HepG2 (cell line): ENCODE data around the gene ZNF547. TPM values are rescaled to one million over a fixed set of nuclear protein-coding genes. Genes with fewer than 3 reads are reported as not detected.

Experiments
- ARID2 ChIP-seq: sonication (generic); formaldehyde crosslinking; IDR thresholded peaks from 2 replicates; pipeline ENCODE4 v1.8.1; 2022; ENCODE audit warnings: mild to moderate bottlenecking, missing genetic modification reagents, borderline replicate concordance
- EED ChIP-seq: sonication (generic); formaldehyde crosslinking; IDR thresholded peaks from 2 replicates; pipeline ENCODE4 v1.5.0; 2020; ENCODE audit warnings: mild to moderate bottlenecking, missing genetic modification reagents
- EP300 ChIP-seq, 3 experiments: sonication (generic) in 1 of 3; formaldehyde crosslinking in 1 of 3; IDR thresholded peaks; 2 replicates each; pipeline versions ENCODE4 v1.5.1 to v1.6.1; 2011 to 2020; ENCODE audit warnings: low read depth in 2 of 3, low read length in 2 of 3, borderline replicate concordance in 1 of 3, improper control_type of control experiment in 1 of 3, mild to moderate bottlenecking in 1 of 3, missing genetic modification reagents in 1 of 3, moderate library complexity in 1 of 3
- MAFF ChIP-seq: IDR thresholded peaks from 2 replicates; pipeline ENCODE4 v1.6.1; 2011; ENCODE audit warnings: low read depth, low read length, improper control_type of control experiment
- MED8 ChIP-seq: sonication (generic); formaldehyde crosslinking; IDR thresholded peaks from 2 replicates; pipeline ENCODE4 v1.8.1; 2023; ENCODE audit warnings: mild to moderate bottlenecking, missing genetic modification reagents; ENCODE audit not compliant: insufficient replicate concordance
- MIXL1 ChIP-seq: IDR thresholded peaks from 2 replicates; pipeline ENCODE4 v1.6.1; 2016
- MTERF4 ChIP-seq: sonication (generic); formaldehyde crosslinking; IDR thresholded peaks from 2 replicates; pipeline ENCODE4 v1.8.0; 2023; ENCODE audit warnings: mild to moderate bottlenecking, missing genetic modification reagents
- MXD4 ChIP-seq: IDR thresholded peaks from 2 replicates; pipeline ENCODE4 v1.6.1; 2016; ENCODE audit warnings: mild to moderate bottlenecking, missing biosample characterization, missing genetic modification reagents
- NR3C1 ChIP-seq: sonication (generic); formaldehyde crosslinking; IDR thresholded peaks from 2 replicates; pipeline ENCODE4 v1.4.0; 2020; ENCODE audit warnings: missing genetic modification reagents
- PAF1 ChIP-seq: IDR thresholded peaks from 2 replicates; pipeline ENCODE4 v1.6.1; 2016; ENCODE audit warnings: missing genetic modification reagents, missing compliant biosample characterization
- POLR2A ChIP-seq, 2 experiments: IDR thresholded peaks; 2 replicates each; pipeline ENCODE4 v1.6.1; 2011; ENCODE audit warnings: low read depth in 2 of 2, low read length in 2 of 2, mild to moderate bottlenecking in 1 of 2, moderate library complexity in 1 of 2; ENCODE audit not compliant: insufficient read depth in 1 of 2
- PPARG ChIP-seq: conservative IDR thresholded peaks from 2 replicates; pipeline ENCODE4 v1.6.1; 2016; ENCODE audit warnings: missing biosample characterization, missing genetic modification reagents
- SCMH1 ChIP-seq: sonication (generic); formaldehyde crosslinking; IDR thresholded peaks from 2 replicates; pipeline ENCODE4 v1.9.0; 2021; ENCODE audit warnings: missing genetic modification reagents, mild to moderate bottlenecking, borderline replicate concordance
- SMC3 ChIP-seq: IDR thresholded peaks from 2 replicates; pipeline ENCODE4 v1.6.1; 2011; ENCODE audit warnings: low read length, improper control_type of control experiment
- SMYD3 ChIP-seq: sonication (generic); formaldehyde crosslinking; IDR thresholded peaks from 2 replicates; pipeline ENCODE4 v1.8.1; 2023; ENCODE audit warnings: mild to moderate bottlenecking, missing genetic modification reagents
- SOX6 ChIP-seq, 2 experiments: fragments of 450-650 bp in 1 of 2; sonication (generic) in 1 of 2; formaldehyde crosslinking in 1 of 2; IDR thresholded peaks; 2 replicates each; pipeline versions ENCODE4 v1.4.0 to v1.6.1; 2017 to 2020; ENCODE audit warnings: antibody characterized with exemption in 1 of 2, mild to moderate bottlenecking in 1 of 2, missing genetic modification reagents in 1 of 2
- TCF7 ChIP-seq: sonication (generic); IDR thresholded peaks from 2 replicates; pipeline ENCODE4 v1.6.1; 2016; ENCODE audit warnings: antibody characterized with exemption, low read depth
- TMF1 ChIP-seq: sonication (generic); formaldehyde crosslinking; IDR thresholded peaks from 2 replicates; pipeline ENCODE4 v1.8.1; 2022; ENCODE audit warnings: low read depth, missing genetic modification reagents
- ZBED4 ChIP-seq: sonication (generic); formaldehyde crosslinking; IDR thresholded peaks from 2 replicates; pipeline ENCODE4 v1.4.0; 2020; ENCODE audit warnings: missing genetic modification reagents, borderline replicate concordance
- ZNF225 ChIP-seq: sonication (generic); formaldehyde crosslinking; IDR thresholded peaks from 2 replicates; pipeline ENCODE4 v1.4.0; 2020; ENCODE audit warnings: mild to moderate bottlenecking, missing genetic modification reagents
- ZNF569 ChIP-seq: sonication (generic); formaldehyde crosslinking; IDR thresholded peaks from 2 replicates; pipeline ENCODE4 v1.5.0; 2020; ENCODE audit warnings: mild to moderate bottlenecking, missing genetic modification reagents, moderate library complexity, borderline replicate concordance
- ZNF691 ChIP-seq: sonication (generic); formaldehyde crosslinking; IDR thresholded peaks from 2 replicates; pipeline ENCODE4 v1.4.0; 2020; ENCODE audit warnings: missing genetic modification reagents, low read depth, mild to moderate bottlenecking, borderline replicate concordance
- ZNF75D ChIP-seq: sonication (generic); formaldehyde crosslinking; IDR thresholded peaks from 2 replicates; pipeline ENCODE4 v1.8.1; 2023; ENCODE audit warnings: missing genetic modification reagents, mild to moderate bottlenecking, borderline replicate concordance
- ZNF83 ChIP-seq: sonication (generic); formaldehyde crosslinking; IDR thresholded peaks from 2 replicates; pipeline ENCODE4 v1.4.0; 2020; ENCODE audit warnings: missing genetic modification reagents, mild to moderate bottlenecking, borderline replicate concordance
- polyA plus RNA-seq, 8 experiments: library from polyadenylated mRNA; depleted of rRNA in 3 of 8; stranded (reverse) in 7 of 8; unstranded in 1 of 8; fragments of >200 nt; fragmentation: Illumina TruSeq in 4 of 8; extraction: Trizol in 4 of 8; gene quantifications; 2 replicates each; pipeline versions ENCODE4 v1.2.1 to v1.2.3, GENCODE V29; 2011 to 2016; ENCODE audit warnings: low read depth in 4 of 8, missing spikeins in 1 of 8, mixed read lengths in 1 of 8; ENCODE audit not compliant: insufficient read depth in 1 of 8
- total RNA-seq, 5 experiments: library from RNA; depleted of rRNA; stranded (reverse); fragments of >200 nt; fragmentation: Illumina TruSeq; extraction: Trizol; gene quantifications; 2 replicates each; pipeline ENCODE4 v1.2.3, GENCODE V29; 2016; ENCODE audit warnings: low read depth in 1 of 5

Gene ZNF547
- total and polyA plus RNA-seq, 2 of the 13 experiments (the other 11 are each of a cell fraction or from before 2014, with no cell fraction given): 2.0 to 2.6 TPM

GRCh38 chr19:57389730-57390598, 26.6 kb downstream of the ZNF547 start, which contains the start of gene ZNF548 (continued):
- TF ChIP-seq MED8 (CRISPR knock-in tag): peak; percentile 20
- peak; percentile 60 to 76 for TF ChIP-seq POLR2A (IDR thresholded peaks at IDR 0.05; ENCODE audit: insufficient read depth in 1 of 2, low read depth in 2 of 2, low read length in 2 of 2)
- TF ChIP-seq TMF1 (CRISPR knock-in tag): no peak
- peak; percentile 42; the same call in 1 of the 2 replicates for TF ChIP-seq SMYD3 (CRISPR knock-in tag)
- 0 out of 4 replicates have a peak, but pooled peaks have one; percentile 6 to 9 for TF ChIP-seq EP300 (IDR thresholded peaks at IDR 0.05; ENCODE audit: low read depth in 2 of 2, low read length in 2 of 2)
- TF ChIP-seq EP300 (CRISPR knock-in tag; IDR thresholded peaks at IDR 0.05; ENCODE audit: borderline replicate concordance): 0 out of 2 replicates have a peak, but pooled peaks have one; percentile 17
- TF ChIP-seq SCMH1 (CRISPR knock-in tag): no peak
- TF ChIP-seq ZNF83: 0 out of 2 replicates have a peak, but pooled peaks have one; percentile 72
- TF ChIP-seq PPARG: peak; percentile 40; the same call in 1 of the 2 replicates
- TF ChIP-seq NR3C1 (CRISPR knock-in tag): no peak
- no peak for TF ChIP-seq SMC3
- 0 out of 2 replicates have a peak, but pooled peaks have one; percentile 29 for TF ChIP-seq ARID2 (CRISPR knock-in tag)
- peak; percentile 47; the same call in 1 of the 2 replicates for TF ChIP-seq ZNF225 (CRISPR knock-in tag)
- TF ChIP-seq EED: no peak
- TF ChIP-seq MTERF4 (CRISPR knock-in tag): no peak
- TF ChIP-seq ZBED4: no peak; the same call in 1 of the 2 replicates
- peak; percentile 68 for TF ChIP-seq MIXL1 (CRISPR knock-in tag)
- TF ChIP-seq ZNF691 (CRISPR knock-in tag): no peak; the same call in 1 of the 2 replicates
- TF ChIP-seq ZNF569 (CRISPR knock-in tag): no peak
- no peak for TF ChIP-seq SOX6 (IDR thresholded peaks at IDR 0.05)
- peak; percentile 59 for TF ChIP-seq SOX6 (CRISPR knock-in tag; IDR thresholded peaks at IDR 0.05)
- no peak for TF ChIP-seq PAF1 (CRISPR knock-in tag)
- TF ChIP-seq MAFF: no peak
- TF ChIP-seq MXD4 (CRISPR knock-in tag): no peak
- TF ChIP-seq ZNF75D: no peak
- no peak for TF ChIP-seq TCF7
